Measurements from ENCODE around the gene CPED1.

GRCh38 chr7:121282129-121282528, 293.6 kb downstream of the CPED1 start:
- no peak for TF ChIP-seq POLR2A (IDR thresholded peaks at IDR 0.05)
- no peak for TF ChIP-seq CTCF (IDR thresholded peaks at IDR 0.05)

Measured in testis (tissue), 2 donors.